NT2/D1 (cell line): ENCODE data around the gene IP6K1.

Source experiments
- SUZ12 ChIP-seq: IDR thresholded peaks from 2 replicates; pipeline ENCODE4 v1.6.1; 2011; ENCODE audit not compliant: insufficient read length, insufficient read depth; ENCODE audit errors: extremely low read depth
- YY1 ChIP-seq: IDR thresholded peaks from 2 replicates; pipeline ENCODE4 v1.6.1; 2011; ENCODE audit not compliant: insufficient read length, insufficient read depth

DNA sequence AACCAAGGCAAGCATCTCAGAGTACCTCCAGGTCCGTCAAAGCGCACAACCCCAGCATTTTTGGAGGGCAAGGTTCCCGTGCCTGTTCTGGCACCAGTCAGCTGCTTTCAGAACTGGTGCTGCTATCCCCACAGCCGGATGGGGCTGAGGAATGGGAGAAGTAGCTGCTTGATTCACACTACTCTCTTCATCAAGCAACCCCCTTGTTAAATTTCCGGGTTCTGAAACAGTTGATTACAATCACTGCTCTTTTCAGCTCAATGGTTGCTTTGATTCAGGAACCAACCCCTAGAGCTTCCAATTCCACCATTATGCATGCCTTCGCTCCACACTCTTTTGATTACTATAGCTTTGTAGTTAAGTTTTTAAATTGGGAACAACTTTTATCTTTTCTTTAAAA is 39.7 kb upstream of the IP6K1 start:
- no peak for TF ChIP-seq SUZ12
- no peak for TF ChIP-seq YY1
